GM23338 (cell line): Measurements from ENCODE around the gene NTN4.

Experiments
- CTCF ChIP-seq, 2 experiments: fragments of 200-600 bp in 1 of 2; sonication (generic) in 1 of 2; conservative IDR thresholded peaks; 2 replicates each; pipeline versions ENCODE4 v1.5.1 to v1.6.1; 2016 to 2017; ENCODE audit warnings: antibody characterized with exemption in 2 of 2, low read depth in 2 of 2, mild to moderate bottlenecking in 2 of 2, moderate library complexity in 1 of 2
- EZH2 ChIP-seq: fragments of 200-600 bp; sonication (generic); IDR thresholded peaks from one replicate; pipeline ENCODE4 v1.8.0; 2017; ENCODE audit warnings: antibody characterized with exemption, mild to moderate bottlenecking, low read depth; ENCODE audit not compliant: unreplicated experiment
- TF ChIP-seq, protein P1 (sequence below): IDR thresholded peaks from one replicate; pipeline ENCODE4 v1.6.1; 2018; ENCODE audit warnings: antibody characterized with exemption; ENCODE audit not compliant: unreplicated experiment

DNA sequence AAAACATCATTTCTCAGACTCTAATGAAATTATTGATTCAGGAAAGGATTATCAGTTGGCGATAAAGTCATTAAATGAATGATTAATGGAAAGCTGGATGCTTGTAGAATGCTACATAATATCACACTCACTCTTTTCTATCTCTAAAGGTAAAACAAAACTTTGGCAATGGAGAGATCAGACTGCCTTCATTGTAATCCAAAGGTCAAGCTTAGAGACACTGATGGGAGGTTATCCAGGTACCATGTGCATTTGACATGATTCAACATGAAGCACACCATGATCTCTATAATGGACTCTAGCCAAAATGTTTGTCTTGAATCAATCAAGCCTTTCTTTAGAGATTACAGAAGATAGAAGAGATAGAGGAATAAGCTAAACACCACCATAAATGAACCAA lies 129.2 kb downstream of the NTN4 start:
- TF ChIP-seq EZH2 (no peak), CTCF (conservative IDR thresholded peaks at IDR 0.05; ENCODE audit: low read depth in 2 of 2) (no peak)
- TF ChIP-seq, protein P1, sequence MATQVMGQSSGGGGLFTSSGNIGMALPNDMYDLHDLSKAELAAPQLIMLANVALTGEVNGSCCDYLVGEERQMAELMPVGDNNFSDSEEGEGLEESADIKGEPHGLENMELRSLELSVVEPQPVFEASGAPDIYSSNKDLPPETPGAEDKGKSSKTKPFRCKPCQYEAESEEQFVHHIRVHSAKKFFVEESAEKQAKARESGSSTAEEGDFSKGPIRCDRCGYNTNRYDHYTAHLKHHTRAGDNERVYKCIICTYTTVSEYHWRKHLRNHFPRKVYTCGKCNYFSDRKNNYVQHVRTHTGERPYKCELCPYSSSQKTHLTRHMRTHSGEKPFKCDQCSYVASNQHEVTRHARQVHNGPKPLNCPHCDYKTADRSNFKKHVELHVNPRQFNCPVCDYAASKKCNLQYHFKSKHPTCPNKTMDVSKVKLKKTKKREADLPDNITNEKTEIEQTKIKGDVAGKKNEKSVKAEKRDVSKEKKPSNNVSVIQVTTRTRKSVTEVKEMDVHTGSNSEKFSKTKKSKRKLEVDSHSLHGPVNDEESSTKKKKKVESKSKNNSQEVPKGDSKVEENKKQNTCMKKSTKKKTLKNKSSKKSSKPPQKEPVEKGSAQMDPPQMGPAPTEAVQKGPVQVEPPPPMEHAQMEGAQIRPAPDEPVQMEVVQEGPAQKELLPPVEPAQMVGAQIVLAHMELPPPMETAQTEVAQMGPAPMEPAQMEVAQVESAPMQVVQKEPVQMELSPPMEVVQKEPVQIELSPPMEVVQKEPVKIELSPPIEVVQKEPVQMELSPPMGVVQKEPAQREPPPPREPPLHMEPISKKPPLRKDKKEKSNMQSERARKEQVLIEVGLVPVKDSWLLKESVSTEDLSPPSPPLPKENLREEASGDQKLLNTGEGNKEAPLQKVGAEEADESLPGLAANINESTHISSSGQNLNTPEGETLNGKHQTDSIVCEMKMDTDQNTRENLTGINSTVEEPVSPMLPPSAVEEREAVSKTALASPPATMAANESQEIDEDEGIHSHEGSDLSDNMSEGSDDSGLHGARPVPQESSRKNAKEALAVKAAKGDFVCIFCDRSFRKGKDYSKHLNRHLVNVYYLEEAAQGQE, result no peak
